Suprapubic skin (tissue), 4 donors: ENCODE measurements around the gene AK4. TPM values are rescaled to one million over a fixed set of nuclear protein-coding genes. Genes with fewer than 3 reads are reported as not detected.

Experiments used
- DNase-seq, 2 donors: peaks; one replicate each; pipeline ENCODE4 v3.0.0-alpha.2; 2019; ENCODE audit warnings: low spot score in 2 of 2
- H3K27ac ChIP-seq: fragments of 200-600 bp; sonication (generic); one replicate; pipeline ENCODE4 v1.5.1; 2019
- H3K27me3 ChIP-seq: fragments of 200-600 bp; sonication (generic); one replicate; pipeline ENCODE4 v1.5.1; 2019
- H3K36me3 ChIP-seq: fragments of 200-600 bp; sonication (generic); one replicate; pipeline ENCODE4 v1.5.1; 2019
- H3K4me1 ChIP-seq: fragments of 200-600 bp; sonication (generic); one replicate; pipeline ENCODE4 v1.5.1; 2019
- H3K4me3 ChIP-seq: fragments of 200-600 bp; sonication (generic); one replicate; pipeline ENCODE4 v1.5.1; 2019; ENCODE audit warnings: mild to moderate bottlenecking
- H3K9me3 ChIP-seq: fragments of 200-600 bp; sonication (generic); one replicate; pipeline ENCODE4 v1.5.1; 2019
- CTCF ChIP-seq, 2 donors: fragments of 200-600 bp in 1 of 2; fragments of 450-650 bp in 1 of 2; sonication (generic) in 1 of 2; IDR thresholded peaks; one replicate each; pipeline ENCODE4 v1.5.1; 2016 to 2019; ENCODE audit warnings: antibody characterized with exemption in 2 of 2, mild to moderate bottlenecking in 1 of 2, moderate library complexity in 1 of 2
- EP300 ChIP-seq: sonication (generic); formaldehyde crosslinking; IDR thresholded peaks from one replicate; pipeline ENCODE4 v1.6.1; 2017; ENCODE audit warnings: antibody characterized with exemption
- POLR2A ChIP-seq, 2 donors: fragments of 450-650 bp; IDR thresholded peaks; one replicate each; pipeline ENCODE4 v1.6.1; 2017; ENCODE audit warnings: antibody characterized with exemption in 2 of 2, mild to moderate bottlenecking in 2 of 2, moderate library complexity in 2 of 2
- POLR2AphosphoS5 ChIP-seq, 3 donors: sonication (generic); formaldehyde crosslinking; IDR thresholded peaks; one replicate each; pipeline ENCODE4 v1.6.1; 2017; ENCODE audit warnings: antibody characterized with exemption in 3 of 3
- WGBS: methylation state at CpG from one replicate; pipeline ENCODE4 v1.1.5; 2018; 5-methylcytosine and 5-hydroxymethylcytosine counted together
- total RNA-seq, 4 donors: library from RNA; depleted of rRNA; stranded (reverse); fragments of >200 nt; gene quantifications; one replicate each; pipeline ENCODE4 v1.1.0, GENCODE V29; 2016

The AK4 gene
- total RNA-seq, 4 donors from 2014 or later: 35.7 to 62.5 (median 54.8) TPM

GRCh38 chr1:65210325-65210724 lies 62.3 kb downstream of the AK4 start:
- peaks cover 3% of the 10 kb centered on the region for H3K4me1 ChIP-seq
- WGBS: 95% methylated on average over 5 of the region's 5 CpGs
- no peak overlapping the region for H3K4me3 ChIP-seq
- H3K27ac ChIP-seq: no peak overlapping the region
- no peaks in the 10 kb centered on the region for H3K36me3 ChIP-seq
- H3K27me3 ChIP-seq: no peaks in the 10 kb centered on the region
- TF ChIP-seq POLR2A (IDR thresholded peaks at IDR 0.05): no peak
- no peak for TF ChIP-seq POLR2AphosphoS5 (IDR thresholded peaks at IDR 0.05)
- no peak for TF ChIP-seq EP300
- no peak for TF ChIP-seq CTCF (IDR thresholded peaks at IDR 0.05)
- H3K9me3 ChIP-seq: no peaks in the 10 kb centered on the region
- no peak for DNase-seq

GRCh38 chr1:65211331-65211730 lies 63.3 kb downstream of the AK4 start:
- TF ChIP-seq POLR2AphosphoS5 (IDR thresholded peaks at IDR 0.05): no peak
- no peak for TF ChIP-seq CTCF (IDR thresholded peaks at IDR 0.05)
- no peak for TF ChIP-seq POLR2A (IDR thresholded peaks at IDR 0.05)
- TF ChIP-seq EP300: no peak
- Histone ChIP-seq H3K36me3 (no peaks in the 10 kb centered on the region), H3K4me3 (no peak overlapping the region), H3K27me3 (no peaks in the 10 kb centered on the region), H3K27ac (no peak overlapping the region), H3K9me3 (no peaks in the 10 kb centered on the region), H3K4me1 (peaks cover 3% of the 10 kb centered on the region)
- DNase-seq: no peak
- WGBS: 86% methylated on average over 6 of the region's 6 CpGs

- DNase-seq: no peak
- no peak for TF ChIP-seq EP300
- no peak for TF ChIP-seq POLR2A (IDR thresholded peaks at IDR 0.05)
- TF ChIP-seq CTCF (IDR thresholded peaks at IDR 0.05): no peak
- TF ChIP-seq POLR2AphosphoS5 (IDR thresholded peaks at IDR 0.05): no peak
- Histone ChIP-seq H3K27ac (no peak overlapping the region), H3K4me1 (peaks cover 3% of the 10 kb centered on the region), H3K4me3 (no peak overlapping the region), H3K9me3 (no peaks in the 10 kb centered on the region), H3K27me3 (no peaks in the 10 kb centered on the region), H3K36me3 (no peaks in the 10 kb centered on the region)
- 64% methylated on average over 5 of the region's 5 CpGs for WGBS
Measured at GRCh38 chr1:65213271-65214023, 65.4 kb downstream of the AK4 start.

- Histone ChIP-seq H3K36me3 (no peaks in the 10 kb centered on the region), H3K4me1 (no peaks in the 10 kb centered on the region), H3K4me3 (no peak overlapping the region), H3K27ac (peak overlapping the region; percentile 5), H3K27me3 (no peaks in the 10 kb centered on the region), H3K9me3 (no peaks in the 10 kb centered on the region)
- DNase-seq: no peak
- TF ChIP-seq POLR2A (IDR thresholded peaks at IDR 0.05) (no peak), CTCF (IDR thresholded peaks at IDR 0.05) (no peak), EP300 (no peak), POLR2AphosphoS5 (IDR thresholded peaks at IDR 0.05) (no peak)
- 58% methylated on average over 9 of the region's 9 CpGs for WGBS
Measured at GRCh38 chr1:65214340-65215027, 66.5 kb downstream of the AK4 start.

GRCh38 chr1:65216989-65217388 lies 69.0 kb downstream of the AK4 start:
- Histone ChIP-seq H3K36me3 (no peaks in the 10 kb centered on the region), H3K27me3 (no peaks in the 10 kb centered on the region), H3K27ac (no peak overlapping the region), H3K4me3 (no peak overlapping the region), H3K4me1 (no peaks in the 10 kb centered on the region), H3K9me3 (no peaks in the 10 kb centered on the region)
- no peak for DNase-seq
- TF ChIP-seq POLR2A (IDR thresholded peaks at IDR 0.05) (no peak), POLR2AphosphoS5 (IDR thresholded peaks at IDR 0.05) (no peak), CTCF (IDR thresholded peaks at IDR 0.05) (no peak), EP300 (no peak)
- 85% methylated on average over 1 of the region's 1 CpG for WGBS
